H1 (cell line): ENCODE measurements around the gene PIM1. TPM values are rescaled to one million over a fixed set of nuclear protein-coding genes. Genes with fewer than 3 reads are reported as not detected.

Experiments used
- CTCF ChIA-PET: fragments of 300-600 bp; sonication (Branson Sonifier 250); formaldehyde crosslinking; loops from one replicate; lab custom pipeline; 2021; ENCODE audit not compliant: partially characterized antibody; lab: Charles Lee
- POLR2A ChIA-PET: fragments of 300-600 bp; sonication (Branson Sonifier 250); formaldehyde crosslinking; loops from one replicate; lab custom pipeline; 2021; ENCODE audit warnings: inconsistent platforms; ENCODE audit not compliant: partially characterized antibody; lab: Charles Lee
- DNase-seq, 2 experiments: peaks; one replicate each; pipeline versions ENCODE4 v3.0.0 to v3.0.0-alpha.2; 2010 to 2022; ENCODE audit warnings: low spot score in 2 of 2, low read depth in 1 of 2, mixed read lengths in 1 of 2
- FAIRE-seq: peaks from 2 replicates; lab custom pipeline; 2011; peaks lifted over from hg19 to GRCh38; lab: Jason Lieb, UNC
- H2AFZ ChIP-seq: 2 replicates; pipeline ENCODE4 v1.8.1; 2012; ENCODE audit warnings: low read length, inconsistent platforms
- H2AK5ac ChIP-seq: 2 replicates; pipeline ENCODE4 v1.6.1; 2013; ENCODE audit warnings: low read depth, low read length
- H2BK120ac ChIP-seq: replicated peaks from 2 replicates; pipeline ENCODE3; 2013; ENCODE audit warnings: low read depth, low read length, inconsistent platforms
- H2BK12ac ChIP-seq: 2 replicates; pipeline ENCODE4 v1.6.1; 2013; ENCODE audit warnings: low read depth, low read length
- H2BK15ac ChIP-seq: 2 replicates; pipeline ENCODE4 v1.6.1; 2013; ENCODE audit warnings: low read length
- H2BK20ac ChIP-seq: 2 replicates; pipeline ENCODE4 v1.6.1; 2013; ENCODE audit warnings: low read length
- H2BK5ac ChIP-seq: 2 replicates; pipeline ENCODE4 v1.6.1; 2013; ENCODE audit warnings: low read depth, low read length
- H3K14ac ChIP-seq: 2 replicates; pipeline ENCODE4 v1.6.1; 2013; ENCODE audit warnings: inconsistent platforms; ENCODE audit not compliant: insufficient read length
- H3K18ac ChIP-seq: 2 replicates; pipeline ENCODE4 v1.6.1; 2013; ENCODE audit warnings: low read length; ENCODE audit errors: extremely low read depth
- H3K23ac ChIP-seq: 2 replicates; pipeline ENCODE4 v1.6.1; 2013; ENCODE audit warnings: inconsistent platforms; ENCODE audit not compliant: insufficient read length
- H3K23me2 ChIP-seq: 2 replicates; pipeline ENCODE4 v1.6.1; 2013; ENCODE audit warnings: low read depth, low read length
- H3K27ac ChIP-seq: 2 replicates; pipeline ENCODE4 v1.6.1; 2011; ENCODE audit warnings: low read depth, low read length, inconsistent platforms
- H3K27me3 ChIP-seq, 4 experiments: replicated peaks in 1 of 4; 1 replicate in 1 of 4; 2 replicates in 3 of 4; pipeline versions ENCODE4 v1.6.1 to v1.8.1; 2011 to 2013; ENCODE audit warnings: low read length in 3 of 4, mild to moderate bottlenecking in 3 of 4, inconsistent platforms in 2 of 4, mixed read lengths in 2 of 4, moderate library complexity in 1 of 4; ENCODE audit not compliant: control insufficient read depth in 3 of 4, insufficient read depth in 3 of 4; ENCODE audit errors: extremely low read depth in 1 of 4
- H3K36me3 ChIP-seq, 4 experiments: 2 replicates each; pipeline versions ENCODE4 v1.6.1 to v1.8.1; 2011 to 2013; ENCODE audit warnings: mild to moderate bottlenecking in 4 of 4, low read length in 3 of 4, moderate library complexity in 2 of 4, control low read depth in 1 of 4, inconsistent platforms in 1 of 4; ENCODE audit not compliant: insufficient read depth in 4 of 4, control insufficient read depth in 2 of 4
- H3K4ac ChIP-seq: replicated peaks from 2 replicates; pipeline ENCODE3; 2013; ENCODE audit warnings: low read length, low read depth, mixed read lengths, inconsistent platforms; ENCODE audit not compliant: insufficient read length
- H3K4me1 ChIP-seq, 4 experiments: replicated peaks in 1 of 4; 1 replicate in 1 of 4; 2 replicates in 3 of 4; pipeline versions ENCODE4 v1.6.1 to v1.8.1; 2011 to 2013; ENCODE audit warnings: low read length in 3 of 4, inconsistent platforms in 2 of 4, mixed read lengths in 1 of 4; ENCODE audit not compliant: insufficient read depth in 4 of 4, control insufficient read depth in 3 of 4
- H3K4me2 ChIP-seq, 2 experiments: 2 replicates each; pipeline versions ENCODE4 v1.6.1 to v1.8.1; 2011 to 2013; ENCODE audit warnings: low read depth in 2 of 2, low read length in 2 of 2, control low read depth in 1 of 2, inconsistent platforms in 1 of 2, mild to moderate bottlenecking in 1 of 2; ENCODE audit not compliant: insufficient read depth in 1 of 2
- H3K4me3 ChIP-seq, 4 experiments: fragments of 200-600, 300-600 bp in 1 of 4; sonication (generic), shearing (Covaris generic), sonication (Bioruptor Twin) in 1 of 4; 2 replicates each; pipeline versions ENCODE4 v1.5.1 to v1.8.1; 2011 to 2016; ENCODE audit warnings: low read length in 4 of 4, low read depth in 3 of 4, control low read depth in 2 of 4, inconsistent platforms in 2 of 4, mild to moderate bottlenecking in 2 of 4, mixed read lengths in 1 of 4, moderate library complexity in 1 of 4; ENCODE audit not compliant: insufficient read depth in 2 of 4; ENCODE audit errors: extremely low read depth in 1 of 4
- H3K56ac ChIP-seq: replicated peaks from 2 replicates; pipeline ENCODE3; 2013; ENCODE audit warnings: low read depth, mild to moderate bottlenecking, mixed read lengths, low read length, inconsistent platforms; ENCODE audit not compliant: insufficient read length
- H3K79me1 ChIP-seq: 2 replicates; pipeline ENCODE4 v1.6.1; 2013; ENCODE audit warnings: low read depth, low read length, control low read depth
- H3K79me2 ChIP-seq, 2 experiments: 2 replicates each; pipeline versions ENCODE4 v1.6.1 to v1.8.1; 2012 to 2013; ENCODE audit warnings: low read length in 2 of 2, mild to moderate bottlenecking in 2 of 2, inconsistent platforms in 1 of 2; ENCODE audit not compliant: insufficient read depth in 2 of 2, control insufficient read depth in 1 of 2
- H3K9ac ChIP-seq, 4 experiments: replicated peaks in 1 of 4; 1 replicate in 1 of 4; 2 replicates in 3 of 4; pipeline versions ENCODE4 v1.6.1 to v1.8.1; 2011 to 2013; ENCODE audit warnings: low read depth in 3 of 4, low read length in 3 of 4, control low read depth in 2 of 4, mild to moderate bottlenecking in 2 of 4, moderate library complexity in 2 of 4, inconsistent platforms in 1 of 4; ENCODE audit errors: extremely low read depth in 1 of 4
- H3K9me3 ChIP-seq, 2 experiments: 2 replicates each; pipeline versions ENCODE4 v1.6.1 to v1.8.1; 2012 to 2013; ENCODE audit warnings: mild to moderate bottlenecking in 2 of 2, moderate library complexity in 2 of 2, control low read depth in 1 of 2, inconsistent platforms in 1 of 2, low read depth in 1 of 2, low read length in 1 of 2, mixed read lengths in 1 of 2; ENCODE audit not compliant: insufficient read depth in 2 of 2
- H4K20me1 ChIP-seq, 2 experiments: replicated peaks in 1 of 2; 2 replicates each; pipeline versions ENCODE3 to v1.8.1; 2011 to 2013; ENCODE audit warnings: inconsistent platforms in 2 of 2, low read length in 2 of 2, mild to moderate bottlenecking in 1 of 2; ENCODE audit not compliant: insufficient read depth in 2 of 2, control insufficient read depth in 1 of 2
- H4K5ac ChIP-seq: 2 replicates; pipeline ENCODE4 v1.6.1; 2013; ENCODE audit warnings: low read length, low read depth, mixed read lengths, inconsistent platforms; ENCODE audit not compliant: insufficient read length
- H4K8ac ChIP-seq: 2 replicates; pipeline ENCODE4 v1.8.0; 2013; ENCODE audit warnings: mild to moderate bottlenecking, moderate library complexity, low read length, inconsistent platforms; ENCODE audit not compliant: insufficient read depth; ENCODE audit errors: extremely low read depth
- H4K91ac ChIP-seq: replicated peaks from 2 replicates; pipeline ENCODE3; 2013; ENCODE audit warnings: low read length, mixed read lengths, inconsistent platforms; ENCODE audit not compliant: insufficient read length
- BACH1 ChIP-seq: IDR thresholded peaks from 2 replicates; pipeline ENCODE4 v1.6.1; 2012; ENCODE audit warnings: low read length, improper control_type of control experiment
- NANOG ChIP-seq: IDR thresholded peaks from 2 replicates; pipeline ENCODE4 v1.6.1; 2011; ENCODE audit warnings: low read length, low read depth, mild to moderate bottlenecking, inconsistent platforms; ENCODE audit not compliant: insufficient read depth, poor library complexity, severe bottlenecking
- PHF8 ChIP-seq: fragments of 200-600 bp; sonication (generic); conservative IDR thresholded peaks from 2 replicates; pipeline ENCODE4 v1.7.1; 2012; ENCODE audit warnings: low read depth, mild to moderate bottlenecking, inconsistent platforms, low read length, moderate library complexity
- POLR2A ChIP-seq, 2 experiments: IDR thresholded peaks; 1 replicate in 1 of 2; 2 replicates in 1 of 2; pipeline ENCODE4 v1.6.1; 2011; ENCODE audit warnings: low read depth in 2 of 2, low read length in 2 of 2, mild to moderate bottlenecking in 2 of 2; ENCODE audit errors: control extremely low read depth in 1 of 2
- SUZ12 ChIP-seq: fragments of 200-600 bp; sonication (generic); IDR thresholded peaks from 2 replicates; pipeline ENCODE4 v1.6.1; 2012; ENCODE audit warnings: mild to moderate bottlenecking, inconsistent platforms, low read length, moderate library complexity, mixed read lengths
- TBP ChIP-seq: IDR thresholded peaks from 2 replicates; pipeline ENCODE4 v1.6.1; 2011; ENCODE audit warnings: low read depth, low read length, improper control_type of control experiment
- WGBS, 2 experiments: shearing (Covaris generic) in 1 of 2; methylation state at CpG; one replicate each; pipeline versions ENCODE4 v1.1.6 to v1.1.7; 2013 to 2015; ENCODE audit warnings: low lambda C conversion rate in 2 of 2, mixed read lengths in 2 of 2, inconsistent platforms in 1 of 2, low coverage in 1 of 2, missing lambda C conversion rate in 1 of 2; ENCODE audit not compliant: insufficient replicate concordance in 2 of 2, insufficient coverage in 1 of 2, insufficient read length in 1 of 2; ENCODE audit errors: extremely low coverage in 1 of 2, missing lambda C conversion rate in 1 of 2; 5-methylcytosine and 5-hydroxymethylcytosine counted together
- polyA plus RNA-seq, 7 experiments: library from polyadenylated mRNA; depleted of rRNA in 3 of 7; stranded (reverse) in 5 of 7; unstranded in 2 of 7; fragments of >200 nt in 5 of 7; fragments of 200-250 nt in 2 of 7; gene quantifications; 1 replicate in 5 of 7; 2 replicates in 1 of 7; 4 replicates in 1 of 7; pipeline versions ENCODE4 v1.2.1 to v1.2.3, GENCODE V29; 2011 to 2013; ENCODE audit warnings: missing spikeins in 2 of 7, mixed read lengths in 2 of 7
- total RNA-seq: library from RNA; stranded (reverse); fragmentation: NEBNext Ultra II Directional; extraction: Animal tissue kit (Norgen Biotek cat#: 25700); gene quantifications from 2 replicates; pipeline ENCODE4 v1.2.1, GENCODE V29; 2021

The PIM1 gene
- total and polyA plus RNA-seq, 2 of the 8 experiments (the other 6 are each of a cell fraction or from before 2014, with no cell fraction given) = 25.5 to 94.9 TPM

- Histone ChIP-seq H3K36me3 (no peaks in the 10 kb centered on the region), H3K23ac (no peak overlapping the region), H3K18ac (peak overlapping the region; percentile 95), H3K79me1 (no peaks in the 10 kb centered on the region), H2BK5ac (peak overlapping the region; percentile 64; the same call in 1 of the 2 replicates), H4K5ac (peak overlapping the region; percentile 61), H2BK15ac (peak overlapping the region; percentile 66; the same call in 1 of the 2 replicates), H3K14ac (no peak overlapping the region), H3K56ac (peak overlapping the region; percentile 86), H4K8ac (peak overlapping the region; percentile 66; the same call in 1 of the 2 replicates), H2AFZ (peak overlapping the region; percentile 96), H3K4me1 (no peaks in the 10 kb centered on the region; a peak in 1 of 7 replicates), H3K27me3 (no peaks in the 10 kb centered on the region), H3K79me2 (no peaks in the 10 kb centered on the region), H2BK120ac (no peak overlapping the region), H2AK5ac (no peak overlapping the region), H3K4ac (no peak overlapping the region), H3K27ac (peak overlapping the region; percentile 23; the same call in 1 of the 2 replicates), H2BK12ac (0 out of 2 replicates have a peak overlapping the region, but pooled peaks have one; percentile 89), H2BK20ac (no peak overlapping the region), H3K4me2 (peak overlapping the region; percentile 71 to 88), H3K23me2 (peaks cover 5% of the 10 kb centered on the region; the same call in 1 of the 2 replicates), H4K20me1 (no peaks in the 10 kb centered on the region), H3K4me3 (peak overlapping the region; percentile 43 to 68 (median 58)), H4K91ac (peak overlapping the region; percentile 62), H3K9ac (peak overlapping the region in 3 of 4 experiments; percentile 22 to 51 (median 39); a peak in 6 of 7 replicates), H3K9me3 (no peaks in the 10 kb centered on the region)
- ChIA-PET POLR2A (interaction anchor here (0.8 to 1.3 kb wide), 8 partner anchors 11 to 200 kb away, joined by 3 to 4 read pairs (median 3); partner anchors contain the start of gene TBC1D22B), CTCF (interaction anchor here (0.6 to 6.2 kb wide), 7 partner anchors 8 to 204 kb away, joined by 3 to 55 read pairs (median 3); partner anchors contain the start of genes TBC1D22B and TMEM217)
- TF ChIP-seq SUZ12 = no peak
- no peak for TF ChIP-seq PHF8
- peak; percentile 42; the same call in 1 of the 2 replicates for TF ChIP-seq TBP
- TF ChIP-seq BACH1 = no peak
- TF ChIP-seq POLR2A (IDR thresholded peaks at IDR 0.05; ENCODE audit: control extremely low read depth in 1 of 2, low read depth in 2 of 2, low read length in 2 of 2) = peak in 1 of 2 experiments; percentile 56; a peak in 1 of 3 replicates
- TF ChIP-seq NANOG = no peak
- FAIRE-seq (peak; percentile 42), DNase-seq (no peak)
- 33% methylated on average over 6 of the region's 6 CpGs; no CpG with 5 or more reads in 1 of the 2 experiments for WGBS, 2 experiments
Observed at GRCh38 chr6:37221585-37222124, 51.7 kb downstream of the PIM1 start.
